AG09309 (cell line): Measurements from ENCODE around the gene MNDA.

Experiments
- DNase-seq: peaks from one replicate; pipeline ENCODE4 v3.0.0-alpha.2; 2010; ENCODE audit warnings: low read depth
- H3K4me3 ChIP-seq: 2 replicates; pipeline ENCODE4 v1.5.1; 2011; ENCODE audit warnings: mild to moderate bottlenecking, low read depth, low read length, moderate library complexity; ENCODE audit not compliant: control insufficient read depth
- TF ChIP-seq, protein P1 (sequence below): IDR thresholded peaks from 2 replicates; pipeline ENCODE4 v1.5.1; 2011; ENCODE audit warnings: mild to moderate bottlenecking, low read depth, low read length, inconsistent platforms; ENCODE audit not compliant: insufficient read depth, control insufficient read depth; ENCODE audit errors: missing control alignments

MNDA gene

DNA sequence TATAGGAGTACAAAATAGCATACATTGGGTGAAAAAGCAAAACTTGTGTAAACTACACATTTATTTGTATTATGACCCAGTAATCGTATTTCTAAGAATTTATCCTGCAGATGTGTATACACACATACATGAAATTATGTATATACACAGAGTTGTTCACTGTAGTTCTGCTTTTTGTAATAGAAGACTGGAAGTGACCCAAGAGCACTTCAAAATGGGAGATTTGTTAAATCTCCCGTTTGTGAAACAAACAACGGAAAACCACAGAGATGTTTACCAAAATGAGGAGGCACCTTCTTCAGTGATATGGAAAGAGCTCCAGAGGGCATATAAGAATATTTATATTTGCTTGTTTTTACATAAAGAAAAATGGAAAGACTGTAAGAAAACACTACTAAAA, 18.0 kb upstream of the MNDA start:
- TF ChIP-seq, protein P1, sequence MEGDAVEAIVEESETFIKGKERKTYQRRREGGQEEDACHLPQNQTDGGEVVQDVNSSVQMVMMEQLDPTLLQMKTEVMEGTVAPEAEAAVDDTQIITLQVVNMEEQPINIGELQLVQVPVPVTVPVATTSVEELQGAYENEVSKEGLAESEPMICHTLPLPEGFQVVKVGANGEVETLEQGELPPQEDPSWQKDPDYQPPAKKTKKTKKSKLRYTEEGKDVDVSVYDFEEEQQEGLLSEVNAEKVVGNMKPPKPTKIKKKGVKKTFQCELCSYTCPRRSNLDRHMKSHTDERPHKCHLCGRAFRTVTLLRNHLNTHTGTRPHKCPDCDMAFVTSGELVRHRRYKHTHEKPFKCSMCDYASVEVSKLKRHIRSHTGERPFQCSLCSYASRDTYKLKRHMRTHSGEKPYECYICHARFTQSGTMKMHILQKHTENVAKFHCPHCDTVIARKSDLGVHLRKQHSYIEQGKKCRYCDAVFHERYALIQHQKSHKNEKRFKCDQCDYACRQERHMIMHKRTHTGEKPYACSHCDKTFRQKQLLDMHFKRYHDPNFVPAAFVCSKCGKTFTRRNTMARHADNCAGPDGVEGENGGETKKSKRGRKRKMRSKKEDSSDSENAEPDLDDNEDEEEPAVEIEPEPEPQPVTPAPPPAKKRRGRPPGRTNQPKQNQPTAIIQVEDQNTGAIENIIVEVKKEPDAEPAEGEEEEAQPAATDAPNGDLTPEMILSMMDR, result no peak
- DNase-seq, result no peak
- no peak overlapping the region for H3K4me3 ChIP-seq

DNA sequence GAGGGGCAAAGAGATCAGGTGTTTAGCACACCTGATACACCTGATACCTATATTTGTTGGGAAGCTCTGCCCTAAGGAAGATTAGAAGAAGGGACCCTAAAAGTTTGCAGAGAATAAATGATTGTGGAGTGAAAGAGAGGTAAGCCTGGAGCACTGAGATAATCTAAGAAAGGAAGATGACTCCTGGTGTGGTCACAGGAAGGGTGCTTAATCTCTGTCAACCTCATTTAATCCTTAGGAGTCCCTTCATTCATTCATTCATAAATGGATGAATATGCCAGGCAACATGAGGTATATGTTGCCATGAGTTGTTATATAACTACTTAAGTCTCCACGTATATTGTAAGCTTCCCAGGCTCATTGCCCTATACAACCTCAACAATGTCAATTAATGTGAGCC, 16.2 kb upstream of the MNDA start:
- H3K4me3 ChIP-seq, result no peak overlapping the region
- TF ChIP-seq, protein P1, result no peak
- no peak for DNase-seq

DNA sequence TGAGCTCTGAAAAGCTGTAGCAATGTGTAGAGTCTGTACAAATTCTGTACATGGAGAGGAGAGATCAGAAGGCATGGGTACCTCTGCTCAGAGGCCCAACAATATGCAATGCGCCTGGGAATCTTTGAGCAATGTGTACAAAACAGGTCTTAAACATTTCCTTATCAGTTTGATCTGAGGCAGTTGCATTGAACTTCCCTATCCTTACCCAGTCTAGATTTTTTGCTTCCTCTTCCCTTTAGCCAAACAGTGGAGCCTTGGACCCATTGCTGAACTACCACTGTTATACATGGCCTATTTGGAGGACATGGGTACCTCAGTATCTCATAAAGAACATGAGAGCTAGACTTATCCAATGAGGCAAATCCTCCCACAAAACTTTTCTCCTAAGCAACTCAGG, 12.6 kb upstream of the MNDA start:
- TF ChIP-seq, protein P1, result no peak
- no peak for DNase-seq
- no peak overlapping the region for H3K4me3 ChIP-seq

DNA sequence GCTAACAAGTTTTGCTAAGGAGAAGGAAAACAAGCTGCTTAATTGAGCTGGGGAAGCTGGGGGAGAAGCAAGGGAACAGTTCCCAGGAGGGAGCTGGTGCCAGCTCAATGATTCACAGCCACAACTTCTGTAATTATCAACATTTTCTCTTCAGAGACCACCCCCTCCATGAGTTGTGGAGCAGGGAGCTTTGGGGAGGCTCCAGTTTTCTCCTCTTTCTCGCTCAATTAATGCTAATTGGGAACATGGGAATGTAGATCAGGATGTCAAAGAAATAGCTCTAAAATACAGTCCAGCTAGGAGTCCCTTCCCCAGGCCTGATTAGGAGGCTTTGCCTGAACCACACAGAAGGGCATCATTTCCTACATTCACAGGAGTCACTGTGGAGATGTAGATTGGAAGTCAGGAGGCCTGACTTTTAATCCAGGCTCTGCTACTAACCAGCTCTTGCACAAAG, 12.1 kb upstream of the MNDA start:
- TF ChIP-seq, protein P1, result no peak
- no peak for DNase-seq
- H3K4me3 ChIP-seq, result no peak overlapping the region

DNA sequence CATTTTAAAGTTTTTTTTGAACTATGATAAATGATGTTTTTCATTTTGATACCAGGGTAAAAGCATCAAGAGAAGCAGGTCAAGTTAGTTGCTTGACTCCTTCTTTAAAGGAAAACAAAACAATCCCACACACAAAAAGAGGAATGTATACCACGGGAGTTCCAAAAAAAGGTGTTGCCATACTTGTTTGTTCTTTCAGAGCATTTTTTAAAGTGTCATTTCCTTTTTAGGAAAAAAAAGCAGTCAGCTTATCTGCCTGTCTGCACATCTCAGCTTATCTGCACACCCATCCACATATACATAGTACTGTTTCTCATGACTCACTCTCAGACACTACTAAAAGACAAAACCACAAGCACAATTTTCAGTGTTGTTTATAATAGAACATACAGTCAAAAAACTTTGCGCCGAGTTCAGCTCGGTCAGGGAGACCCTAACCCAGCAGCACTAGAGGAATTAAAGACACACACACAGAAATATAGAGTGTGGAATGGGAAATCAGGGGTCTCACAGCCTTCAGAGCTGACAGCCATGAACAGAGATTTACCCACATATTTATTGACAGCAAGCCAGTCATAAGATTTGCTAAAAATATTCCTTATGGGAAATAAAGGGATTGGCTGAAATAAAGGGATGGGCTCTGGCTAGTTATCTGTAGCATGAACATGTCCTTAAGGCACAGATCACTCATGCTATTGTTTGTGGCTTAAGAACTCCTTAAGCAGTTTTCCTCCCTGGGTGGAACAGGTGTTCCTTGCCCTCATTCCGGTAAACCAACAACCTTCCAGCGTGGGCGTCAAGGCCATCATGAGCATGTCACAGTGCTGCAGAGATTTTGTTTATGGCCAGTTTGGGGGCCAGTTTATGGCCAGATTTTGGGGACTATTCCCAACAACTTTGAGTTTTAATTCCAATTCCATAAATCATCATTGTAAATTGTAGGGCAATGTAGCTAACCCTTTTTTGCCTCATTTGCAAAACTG, 11.4 kb upstream of the MNDA start:
- TF ChIP-seq, protein P1, result no peak

DNA sequence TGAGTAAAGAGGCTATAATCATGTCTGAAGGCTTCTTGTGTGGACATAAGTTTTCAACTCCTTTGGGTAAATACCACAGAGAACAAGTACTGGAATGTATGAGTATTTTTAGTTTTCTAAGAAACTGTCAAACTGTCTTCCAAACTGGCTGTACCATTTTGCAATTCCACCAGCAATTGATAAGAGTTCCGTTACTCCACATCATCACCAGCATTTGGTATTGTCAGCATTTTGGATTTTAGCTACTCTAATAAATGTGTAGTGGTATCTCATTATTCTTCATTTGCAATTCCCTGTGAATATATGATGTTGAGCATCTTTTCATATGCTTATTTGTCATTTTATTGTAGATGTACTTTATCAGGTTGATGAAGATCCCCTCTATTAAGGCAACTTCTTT, 9.4 kb upstream of the MNDA start:
- DNase-seq, result no peak
- TF ChIP-seq, protein P1, result no peak
- no peak overlapping the region for H3K4me3 ChIP-seq

More for the DNA sequence above, 11.4 kb upstream of the MNDA start:
- no peak overlapping the region for H3K4me3 ChIP-seq
- DNase-seq, result no peak
